GM23248 (cell line): Measurements from ENCODE around the gene CCDC194.

Experiments used
- EZH2 ChIP-seq: fragments of 200-600 bp; sonication (generic); IDR thresholded peaks from 2 replicates; pipeline ENCODE4 v1.6.1; 2018; ENCODE audit warnings: antibody characterized with exemption, mild to moderate bottlenecking; ENCODE audit not compliant: insufficient read depth, poor library complexity, severe bottlenecking
- EZH2phosphoT487 ChIP-seq: fragments of 200-600 bp; sonication (generic); IDR thresholded peaks from 2 replicates; pipeline ENCODE4 v1.6.1; 2018; ENCODE audit warnings: antibody characterized with exemption, moderate library complexity, mild to moderate bottlenecking, low read depth; ENCODE audit not compliant: insufficient read depth

DNA sequence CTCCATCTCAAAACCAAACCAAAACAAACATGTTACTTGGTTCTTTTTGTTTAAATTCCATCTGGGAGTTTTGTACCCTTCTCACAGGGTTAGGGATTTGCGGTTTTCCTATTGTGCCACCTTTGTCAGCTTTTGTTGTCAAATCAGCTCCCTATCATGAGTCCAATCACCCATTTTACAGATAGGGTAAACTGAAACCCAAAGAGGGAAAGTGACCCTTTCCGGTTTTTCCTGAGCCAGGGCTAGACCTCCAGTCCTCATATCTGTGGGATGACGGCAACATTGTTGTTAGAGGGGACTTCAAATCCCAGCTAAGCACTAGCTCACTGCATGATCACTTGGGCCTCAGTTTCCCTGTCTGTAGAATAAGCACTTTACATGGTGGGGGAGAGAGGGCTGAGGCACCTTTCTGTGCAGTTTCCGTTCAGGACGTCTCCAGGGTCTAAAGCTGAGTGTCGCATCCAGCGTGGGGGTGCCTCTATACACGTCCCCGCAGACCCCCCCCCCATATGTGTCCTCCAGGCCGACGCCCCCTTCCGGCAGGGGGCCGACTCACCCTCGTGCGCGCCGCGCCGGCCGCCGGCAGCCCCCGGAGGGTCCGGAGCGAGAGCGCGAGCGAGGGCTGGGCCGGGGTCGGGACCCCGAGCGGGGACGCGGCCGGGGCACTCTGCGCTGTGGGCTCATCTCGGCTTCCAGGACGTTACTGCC is 3.9 kb downstream of the CCDC194 start:
- TF ChIP-seq EZH2 (no peak), EZH2phosphoT487 (no peak)
